Astrocyte of the spinal cord (primary cell): ENCODE results near the gene PDCD1LG2.

Experiments
- DNase-seq: peaks from one replicate; pipeline ENCODE4 v3.0.0; 2011; ENCODE audit warnings: low read depth, low spot score
- H3K4me3 ChIP-seq: 2 replicates; pipeline ENCODE4 v1.5.1; 2011; ENCODE audit warnings: low read depth, mild to moderate bottlenecking, low read length, moderate library complexity
- in situ Hi-C: cut with HindIII; loops from 2 replicates; pipeline ENCODE4 v1.10.0; 2017; ENCODE audit warnings: low sequenced_read_pairs
- TF ChIP-seq, protein P1 (sequence below): IDR thresholded peaks from 2 replicates; pipeline ENCODE4 v1.5.1; 2012; ENCODE audit warnings: low read depth, mild to moderate bottlenecking, low read length, inconsistent platforms

PDCD1LG2 gene

DNA sequence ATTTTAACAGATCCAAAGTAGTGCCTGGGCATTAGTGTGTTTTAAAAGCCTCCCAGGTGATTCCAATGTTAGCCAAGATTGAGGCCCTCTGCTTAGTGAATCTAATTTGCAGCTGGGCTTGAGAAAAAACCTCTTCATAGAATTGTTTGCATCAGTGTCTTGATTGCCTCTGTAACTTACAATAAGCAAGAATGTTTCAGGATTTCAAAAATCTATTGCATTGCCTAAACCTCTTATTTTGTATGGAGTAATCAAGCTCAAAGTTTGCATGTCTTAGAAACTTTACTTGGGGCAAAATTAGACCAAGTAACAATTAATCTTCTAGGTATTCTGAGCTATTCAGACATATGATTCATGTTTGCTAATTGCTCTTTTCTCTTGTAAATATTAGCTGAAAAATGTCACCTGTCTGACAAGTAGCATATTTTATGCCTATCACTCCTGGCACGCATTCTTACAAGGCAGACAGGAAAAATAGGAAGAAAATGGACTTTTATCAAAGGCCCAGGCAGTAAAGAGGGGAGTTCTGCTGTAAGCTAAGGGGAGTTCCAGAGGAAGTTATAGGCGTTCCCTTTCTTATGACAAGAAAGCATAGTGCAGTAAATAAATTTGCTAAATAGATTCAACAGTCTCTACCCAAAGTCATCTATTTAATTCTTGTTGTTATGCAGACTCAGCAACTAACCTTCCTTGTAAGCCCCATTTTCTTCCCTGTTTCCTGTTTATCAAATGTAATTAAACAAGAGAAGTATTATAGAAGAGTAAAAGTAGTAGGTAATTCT, 21.0 kb downstream of the PDCD1LG2 start:
- in situ Hi-C loops = no loop called here
- no peak for DNase-seq
- TF ChIP-seq, protein P1, sequence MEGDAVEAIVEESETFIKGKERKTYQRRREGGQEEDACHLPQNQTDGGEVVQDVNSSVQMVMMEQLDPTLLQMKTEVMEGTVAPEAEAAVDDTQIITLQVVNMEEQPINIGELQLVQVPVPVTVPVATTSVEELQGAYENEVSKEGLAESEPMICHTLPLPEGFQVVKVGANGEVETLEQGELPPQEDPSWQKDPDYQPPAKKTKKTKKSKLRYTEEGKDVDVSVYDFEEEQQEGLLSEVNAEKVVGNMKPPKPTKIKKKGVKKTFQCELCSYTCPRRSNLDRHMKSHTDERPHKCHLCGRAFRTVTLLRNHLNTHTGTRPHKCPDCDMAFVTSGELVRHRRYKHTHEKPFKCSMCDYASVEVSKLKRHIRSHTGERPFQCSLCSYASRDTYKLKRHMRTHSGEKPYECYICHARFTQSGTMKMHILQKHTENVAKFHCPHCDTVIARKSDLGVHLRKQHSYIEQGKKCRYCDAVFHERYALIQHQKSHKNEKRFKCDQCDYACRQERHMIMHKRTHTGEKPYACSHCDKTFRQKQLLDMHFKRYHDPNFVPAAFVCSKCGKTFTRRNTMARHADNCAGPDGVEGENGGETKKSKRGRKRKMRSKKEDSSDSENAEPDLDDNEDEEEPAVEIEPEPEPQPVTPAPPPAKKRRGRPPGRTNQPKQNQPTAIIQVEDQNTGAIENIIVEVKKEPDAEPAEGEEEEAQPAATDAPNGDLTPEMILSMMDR = no peak
- H3K4me3 ChIP-seq = no peak overlapping the region

GRCh38 chr9:5532306-5532705, 22.0 kb downstream of the PDCD1LG2 start:
- H3K4me3 ChIP-seq = no peak overlapping the region
- in situ Hi-C loops = no loop called here
- TF ChIP-seq, protein P1 = no peak
- no peak for DNase-seq

- DNase-seq = no peak
- in situ Hi-C loops = no loop called here
- TF ChIP-seq, protein P1 = no peak
- H3K4me3 ChIP-seq = no peak overlapping the region
These were observed 22.5 kb downstream of the PDCD1LG2 start for GRCh38 chr9:5532790-5533189.

DNA sequence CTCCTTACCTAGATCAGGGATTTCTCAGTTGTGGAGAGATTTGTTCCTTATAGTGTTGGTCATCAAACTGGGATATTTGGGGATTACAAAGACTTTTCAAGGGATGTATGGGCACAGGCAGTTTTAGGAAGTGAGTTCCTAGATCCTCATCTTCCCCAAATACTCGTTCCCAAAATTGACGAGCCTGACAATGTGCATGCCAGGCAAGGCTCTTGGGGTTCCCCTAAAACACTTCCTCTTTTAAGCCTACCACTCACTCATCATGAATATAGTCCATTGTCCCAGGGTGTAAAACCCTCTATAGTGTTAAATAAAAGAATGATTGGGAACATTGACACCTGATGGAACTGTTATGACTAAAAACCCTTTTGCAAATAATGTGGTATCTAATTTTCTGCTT, 26.4 kb downstream of the PDCD1LG2 start:
- no peak for DNase-seq
- H3K4me3 ChIP-seq = no peak overlapping the region
- in situ Hi-C loops = no loop called here
- TF ChIP-seq, protein P1 = no peak

DNA sequence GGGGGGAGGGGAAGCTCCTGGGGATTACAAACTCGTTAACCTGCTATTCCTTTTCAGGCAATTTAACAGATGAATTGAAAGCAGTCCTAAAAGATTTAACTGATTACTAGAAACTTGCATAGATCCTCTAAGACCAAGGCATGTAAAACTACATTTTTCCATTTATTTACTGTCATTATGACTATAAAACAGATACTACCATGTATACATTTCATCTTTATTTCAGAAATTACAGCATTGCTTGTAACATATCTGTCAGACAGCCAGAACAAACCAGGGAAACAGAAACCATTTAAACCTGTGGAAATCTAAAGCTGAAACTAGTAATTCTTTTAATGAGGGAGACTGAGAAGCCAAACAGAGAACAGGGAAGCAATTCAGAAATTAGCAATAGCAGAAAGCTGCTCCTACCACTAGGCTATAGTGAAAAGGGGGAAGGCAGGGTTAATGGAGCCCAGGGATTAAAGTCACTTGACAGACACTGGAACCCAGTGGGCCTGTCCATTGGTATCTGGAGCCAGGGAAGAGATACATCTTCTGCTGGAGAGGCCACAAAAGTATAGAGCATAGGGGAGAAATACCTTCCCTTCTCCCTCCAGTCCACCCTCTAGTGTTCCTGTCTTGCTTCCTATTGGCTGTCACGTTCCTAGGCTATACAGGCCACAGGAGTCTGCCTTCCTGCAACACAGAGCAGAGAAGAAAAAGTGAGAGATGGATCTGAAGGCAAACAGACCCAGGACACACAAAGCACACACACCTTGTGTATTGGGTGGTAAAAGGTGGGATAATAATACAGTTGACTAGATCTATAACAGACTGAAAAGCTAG, 33.8 kb downstream of the PDCD1LG2 start:
- no peak for DNase-seq
- no peak overlapping the region for H3K4me3 ChIP-seq
- TF ChIP-seq, protein P1 = no peak
- in situ Hi-C loops = no loop called here

DNA sequence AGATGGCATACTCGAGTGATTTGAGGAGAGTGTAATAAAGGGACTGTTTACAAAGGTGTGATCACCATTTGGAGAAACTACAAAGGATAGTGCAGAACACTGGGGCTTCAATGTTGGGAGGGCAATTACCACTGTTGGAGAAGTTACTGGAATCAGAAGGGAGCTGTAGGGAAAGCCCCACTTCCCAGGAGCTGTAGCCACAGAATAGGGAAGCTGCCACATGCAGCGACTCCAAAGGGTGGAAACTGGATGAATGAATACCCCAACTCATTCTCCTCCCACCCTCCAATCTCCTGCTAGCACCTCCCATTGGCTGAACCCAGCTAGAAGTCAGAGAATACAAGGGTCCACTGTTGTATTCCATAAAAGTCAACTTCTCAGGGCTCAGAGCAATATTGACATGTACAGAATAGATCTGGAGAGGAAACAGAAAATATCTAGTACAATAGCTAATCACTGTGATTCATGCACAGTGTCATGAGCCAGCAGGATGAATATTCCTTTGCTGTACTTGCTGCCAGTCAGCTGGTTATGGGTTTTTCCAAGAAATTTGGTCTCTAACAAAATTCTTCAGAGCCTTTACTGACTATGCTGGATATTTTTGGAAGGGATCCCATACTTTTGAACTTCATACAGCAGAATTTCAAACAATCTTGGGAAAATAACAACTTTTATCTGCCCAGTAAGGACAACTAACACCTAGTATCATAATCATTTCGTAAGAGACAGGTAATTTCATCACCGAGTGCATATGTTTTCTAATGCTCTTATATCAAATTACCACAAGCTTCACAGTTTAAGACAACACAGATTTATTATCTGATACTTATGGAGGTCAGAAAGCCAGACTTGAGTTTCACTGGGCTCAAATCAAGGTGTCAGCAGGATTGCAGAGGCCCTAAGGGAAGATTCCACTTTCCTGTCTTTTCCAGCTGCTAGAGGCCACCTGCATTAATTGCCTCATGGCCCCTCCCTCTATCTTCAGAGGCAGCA, 39.6 kb downstream of the PDCD1LG2 start:
- peak; percentile 49 for DNase-seq
- in situ Hi-C loops = no loop called here

More for the DNA sequence above, 39.6 kb downstream of the PDCD1LG2 start:
- no peak overlapping the region for H3K4me3 ChIP-seq
- TF ChIP-seq, protein P1 = no peak
